Fibroblast of gingiva (primary cell): ENCODE measurements around the gene WDHD1.

Experiments used
- DNase-seq: peaks from one replicate; pipeline ENCODE4 v3.0.0-alpha.2; 2011; ENCODE audit warnings: low read depth

The WDHD1 gene, protein sequence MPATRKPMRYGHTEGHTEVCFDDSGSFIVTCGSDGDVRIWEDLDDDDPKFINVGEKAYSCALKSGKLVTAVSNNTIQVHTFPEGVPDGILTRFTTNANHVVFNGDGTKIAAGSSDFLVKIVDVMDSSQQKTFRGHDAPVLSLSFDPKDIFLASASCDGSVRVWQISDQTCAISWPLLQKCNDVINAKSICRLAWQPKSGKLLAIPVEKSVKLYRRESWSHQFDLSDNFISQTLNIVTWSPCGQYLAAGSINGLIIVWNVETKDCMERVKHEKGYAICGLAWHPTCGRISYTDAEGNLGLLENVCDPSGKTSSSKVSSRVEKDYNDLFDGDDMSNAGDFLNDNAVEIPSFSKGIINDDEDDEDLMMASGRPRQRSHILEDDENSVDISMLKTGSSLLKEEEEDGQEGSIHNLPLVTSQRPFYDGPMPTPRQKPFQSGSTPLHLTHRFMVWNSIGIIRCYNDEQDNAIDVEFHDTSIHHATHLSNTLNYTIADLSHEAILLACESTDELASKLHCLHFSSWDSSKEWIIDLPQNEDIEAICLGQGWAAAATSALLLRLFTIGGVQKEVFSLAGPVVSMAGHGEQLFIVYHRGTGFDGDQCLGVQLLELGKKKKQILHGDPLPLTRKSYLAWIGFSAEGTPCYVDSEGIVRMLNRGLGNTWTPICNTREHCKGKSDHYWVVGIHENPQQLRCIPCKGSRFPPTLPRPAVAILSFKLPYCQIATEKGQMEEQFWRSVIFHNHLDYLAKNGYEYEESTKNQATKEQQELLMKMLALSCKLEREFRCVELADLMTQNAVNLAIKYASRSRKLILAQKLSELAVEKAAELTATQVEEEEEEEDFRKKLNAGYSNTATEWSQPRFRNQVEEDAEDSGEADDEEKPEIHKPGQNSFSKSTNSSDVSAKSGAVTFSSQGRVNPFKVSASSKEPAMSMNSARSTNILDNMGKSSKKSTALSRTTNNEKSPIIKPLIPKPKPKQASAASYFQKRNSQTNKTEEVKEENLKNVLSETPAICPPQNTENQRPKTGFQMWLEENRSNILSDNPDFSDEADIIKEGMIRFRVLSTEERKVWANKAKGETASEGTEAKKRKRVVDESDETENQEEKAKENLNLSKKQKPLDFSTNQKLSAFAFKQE

DNA sequence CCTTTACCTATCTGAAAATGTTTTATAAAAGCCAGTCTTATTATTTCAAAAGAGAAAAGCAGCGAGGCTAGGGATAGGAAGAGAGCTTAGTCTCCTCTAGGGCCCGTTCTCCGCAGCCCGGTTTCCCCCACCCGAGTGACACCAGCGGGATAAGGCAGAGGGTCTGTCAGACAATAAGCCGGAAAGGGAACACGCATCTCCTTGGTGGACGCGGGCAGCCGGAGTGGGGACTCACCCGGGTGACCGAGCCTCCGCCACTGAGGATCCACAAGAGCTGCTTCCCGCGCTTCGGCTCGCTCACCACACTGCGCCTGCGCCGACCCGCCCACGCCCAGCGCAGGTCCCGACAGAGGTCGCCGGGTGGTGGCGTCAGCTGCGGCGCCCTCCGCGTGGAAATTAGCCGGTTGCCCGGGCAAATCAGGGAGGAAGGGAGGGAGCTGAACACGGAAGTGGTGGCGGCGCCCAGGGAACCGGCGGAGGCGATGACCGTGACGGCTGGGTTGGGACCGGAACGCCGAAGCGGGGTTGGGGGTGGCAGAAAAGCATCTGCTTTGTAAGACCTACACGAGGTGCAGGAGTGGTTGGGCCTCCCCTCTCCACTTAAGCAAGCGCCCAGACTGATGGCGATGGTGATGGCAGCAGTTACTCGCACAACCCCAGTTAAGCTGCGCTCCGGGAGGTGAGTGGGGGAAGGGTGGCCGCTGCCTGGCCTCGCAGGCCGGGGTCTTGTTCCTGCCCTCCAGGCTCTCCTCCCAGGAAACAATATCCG lies at the start of gene WDHD1, which contains the start of gene SOCS4:
WDHD1 (minus strand) TSS at position 307 of the 769 bp plus-strand sequence. CDS start 312 bp downstream, outside the sequence.
SOCS4 (plus strand) TSS at position 444 of the 769 bp plus-strand sequence. CDS start 15,806 bp downstream, outside the sequence.
- DNase-seq, result peak; percentile 90

DNA sequence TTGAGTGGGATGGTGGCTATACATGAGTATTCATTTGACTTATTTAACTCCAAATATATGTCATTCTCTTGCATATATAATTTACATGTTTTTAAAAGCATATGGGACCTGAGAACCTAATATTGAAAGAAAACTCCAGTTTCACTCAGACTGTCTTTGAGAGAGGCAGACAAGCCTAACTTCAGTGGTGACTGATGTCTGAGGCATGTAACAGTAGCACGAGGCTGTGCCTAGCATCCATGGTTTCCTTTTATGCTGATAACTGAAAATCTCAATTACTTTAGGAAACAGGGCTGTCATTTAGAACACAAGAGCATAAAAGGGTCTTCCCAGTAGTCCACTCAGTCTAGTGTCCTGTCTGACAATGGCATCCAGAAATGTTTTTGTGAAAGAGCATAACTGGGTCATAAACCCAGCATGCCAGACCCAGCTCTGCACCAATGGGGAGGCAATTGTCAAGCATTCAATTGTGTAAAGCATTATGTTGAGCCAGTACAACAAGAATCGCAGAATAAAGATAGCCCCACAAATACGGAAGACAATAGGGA lies 48.8 kb upstream of the WDHD1 start:
- DNase-seq, result no peak

DNA sequence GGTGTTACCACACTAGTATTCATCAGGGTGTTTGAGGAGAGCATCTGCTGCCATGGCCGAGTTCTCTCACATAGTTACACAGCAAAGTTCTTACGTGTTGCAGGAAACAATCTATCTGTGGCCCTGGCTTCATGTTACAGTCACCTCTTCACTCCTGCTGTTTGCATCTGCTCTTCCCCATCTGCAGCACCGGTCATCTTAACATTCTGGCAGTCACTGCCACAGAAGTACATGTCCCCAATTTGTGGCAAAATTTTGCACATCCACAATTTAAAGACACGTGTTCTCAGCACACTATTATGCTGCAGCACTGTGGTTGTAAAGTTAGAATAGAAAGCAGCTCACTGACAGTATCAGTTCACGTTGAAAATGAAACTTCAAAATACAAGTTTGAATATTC lies 47.8 kb upstream of the WDHD1 start:
- DNase-seq, result no peak

DNA sequence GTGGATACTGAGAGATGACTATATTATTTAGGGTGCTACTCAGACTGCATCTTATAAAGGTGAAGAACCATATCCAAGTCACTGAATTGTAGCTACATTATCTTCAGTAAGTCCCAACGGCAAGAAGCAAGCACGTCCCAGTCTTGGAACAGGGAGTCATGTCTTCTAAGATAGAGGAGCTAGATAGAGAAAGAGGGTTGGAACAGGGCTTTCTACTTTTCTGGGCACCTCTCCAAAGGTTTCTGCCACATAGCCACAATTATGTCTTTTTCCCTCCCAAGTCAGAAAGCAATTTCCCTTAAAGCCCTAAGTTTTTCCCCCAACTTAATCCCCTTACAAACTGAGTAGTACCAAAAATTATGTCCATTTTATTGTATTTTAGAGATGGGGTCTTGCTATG lies 47.0 kb upstream of the WDHD1 start:
- peak; percentile 38 for DNase-seq

DNA sequence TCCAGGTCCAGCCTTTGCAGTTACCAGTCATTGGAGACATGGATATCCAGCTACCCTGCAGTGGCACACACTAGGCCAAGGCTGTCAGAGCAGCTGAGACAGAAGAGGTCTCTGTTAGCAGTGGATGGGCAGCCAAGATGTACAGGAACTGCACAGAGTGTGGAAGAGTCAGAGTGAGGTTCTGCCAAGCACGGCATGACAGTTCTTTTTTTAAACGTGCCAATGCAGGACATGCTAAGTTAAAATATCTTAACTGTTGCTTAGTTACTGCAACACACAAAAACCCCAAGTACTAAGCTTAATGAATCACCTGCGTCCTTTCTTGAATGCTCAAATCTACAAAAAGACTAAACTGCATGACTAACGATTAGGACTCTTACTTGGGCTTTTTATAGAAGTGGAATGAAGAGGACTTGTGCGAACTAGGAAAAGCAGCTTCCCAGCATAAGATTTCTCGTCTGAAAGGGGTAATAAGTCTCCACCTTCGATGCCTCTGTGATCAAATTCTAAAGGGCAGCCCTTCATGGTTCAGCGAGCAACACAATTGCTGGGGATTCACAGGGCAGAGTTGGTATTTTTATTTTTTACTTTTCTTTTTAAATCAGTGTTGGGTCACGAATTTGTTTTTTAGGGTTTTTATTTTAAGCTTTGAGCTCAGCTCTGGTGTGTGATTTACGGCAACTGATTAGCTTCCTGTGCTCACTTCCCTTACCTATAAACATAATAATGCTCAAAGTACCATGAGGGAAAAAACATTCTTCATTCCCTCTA lies 45.2 kb upstream of the WDHD1 start:
- DNase-seq, result peak; percentile 75

DNA sequence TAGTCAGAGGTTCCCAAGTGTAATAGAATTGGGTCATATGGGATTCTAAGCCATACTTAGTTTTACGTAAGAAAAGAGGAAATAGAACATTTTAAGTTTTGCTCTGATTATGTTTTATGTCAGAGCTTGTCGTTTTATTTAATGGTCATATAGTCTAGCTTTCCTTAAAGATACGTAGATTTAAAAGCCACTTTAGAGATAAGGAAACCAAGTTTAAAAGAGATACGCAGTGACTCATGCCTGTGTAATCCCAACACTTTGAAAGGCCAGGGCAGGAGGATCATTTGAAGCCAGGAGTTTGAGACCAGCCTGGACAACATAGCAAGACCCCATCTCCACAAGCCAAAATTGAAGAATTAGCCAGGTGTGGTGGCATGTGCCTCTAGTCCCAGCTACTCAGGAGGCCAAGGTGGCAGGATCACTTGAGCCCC lies 44.1 kb upstream of the WDHD1 start:
- DNase-seq, result no peak

DNA sequence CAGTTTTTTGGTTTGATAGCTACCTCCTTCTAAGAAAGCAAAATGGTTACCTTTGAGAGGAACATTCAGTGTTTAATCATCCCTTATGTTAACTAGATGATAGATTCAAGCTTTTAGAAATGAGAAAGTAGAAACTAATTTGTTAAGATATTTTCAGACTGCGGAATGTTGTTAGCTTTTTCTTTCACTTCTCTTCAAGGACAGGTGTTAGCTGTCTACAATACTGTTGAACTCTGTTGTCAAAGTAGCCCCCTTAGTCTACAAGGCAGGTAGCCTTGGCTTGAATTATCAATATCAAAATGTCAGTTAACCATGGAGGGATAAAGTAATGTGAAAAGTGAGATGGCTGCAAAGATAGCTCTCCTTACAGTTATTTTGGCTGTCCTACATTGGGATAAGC lies 39.3 kb upstream of the WDHD1 start:
- DNase-seq, result no peak

DNA sequence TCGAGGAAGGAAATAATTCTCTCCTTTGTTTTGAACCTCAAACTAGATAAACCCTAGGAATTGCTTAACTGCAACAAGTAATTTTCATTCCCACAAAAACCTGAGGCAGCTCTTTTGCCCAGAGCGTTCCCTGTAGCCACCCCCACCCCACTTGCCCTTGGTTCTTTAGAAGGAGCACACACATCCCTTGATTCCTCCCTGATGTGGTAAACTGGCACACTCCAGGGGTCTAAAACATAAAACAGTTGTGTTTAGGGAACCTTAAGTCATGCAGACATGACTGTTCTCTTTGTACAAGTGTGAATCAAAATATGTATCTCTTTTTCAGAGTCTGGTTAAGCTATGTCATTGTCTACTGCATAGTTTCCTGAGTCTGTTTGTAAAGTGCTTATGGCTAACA lies 38.5 kb upstream of the WDHD1 start:
- DNase-seq, result peak; percentile 39

DNA sequence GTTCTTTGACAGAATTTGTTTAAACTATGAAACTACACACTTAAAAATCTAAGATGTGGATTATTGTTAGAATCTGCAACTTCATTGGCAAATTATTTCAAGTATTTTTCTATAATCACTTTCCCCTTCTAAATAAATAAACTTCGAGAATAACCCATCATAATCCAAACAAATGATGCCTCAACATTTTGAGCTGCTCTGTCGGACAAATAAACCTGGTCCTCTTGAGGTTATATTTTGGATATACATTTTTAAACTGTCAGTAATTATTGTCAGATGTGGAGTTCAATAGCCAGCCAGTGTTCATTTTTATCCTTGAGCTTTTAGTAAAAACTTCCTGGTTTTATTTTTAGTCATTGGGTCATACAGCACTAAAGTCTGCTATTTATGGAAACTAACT lies 38.0 kb upstream of the WDHD1 start:
- peak; percentile 57 for DNase-seq

DNA sequence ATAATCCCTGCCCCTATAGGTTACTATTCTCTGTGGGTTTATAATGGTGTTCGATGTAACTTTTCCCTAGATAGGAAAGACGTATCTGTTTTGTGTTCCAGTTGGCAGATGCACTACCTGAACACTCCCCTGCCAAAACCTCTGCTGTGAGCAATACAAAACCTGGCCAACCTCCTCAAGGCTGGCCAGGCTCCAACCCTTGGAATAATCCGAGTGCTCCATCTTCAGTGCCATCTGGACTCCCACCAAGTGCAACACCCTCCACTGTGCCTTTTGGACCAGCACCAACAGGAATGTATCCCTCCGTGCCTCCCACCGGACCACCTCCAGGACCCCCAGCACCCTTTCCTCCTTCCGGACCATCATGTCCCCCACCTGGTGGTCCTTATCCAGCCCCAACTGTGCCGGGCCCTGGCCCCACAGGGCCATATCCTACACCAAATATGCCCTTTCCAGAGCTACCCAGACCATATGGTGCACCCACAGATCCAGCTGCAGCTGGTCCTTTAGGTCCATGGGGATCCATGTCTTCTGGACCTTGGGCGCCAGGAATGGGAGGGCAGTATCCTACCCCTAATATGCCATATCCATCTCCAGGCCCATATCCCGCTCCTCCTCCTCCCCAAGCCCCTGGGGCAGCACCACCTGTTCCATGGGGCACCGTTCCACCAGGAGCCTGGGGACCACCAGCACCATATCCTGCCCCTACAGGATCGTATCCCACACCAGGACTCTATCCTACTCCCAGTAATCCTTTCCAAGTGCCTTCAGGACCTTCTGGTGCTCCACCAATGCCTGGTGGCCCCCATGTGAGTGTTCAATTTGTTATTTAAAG lies 35.8 kb upstream of the WDHD1 start:
- no peak for DNase-seq

DNA sequence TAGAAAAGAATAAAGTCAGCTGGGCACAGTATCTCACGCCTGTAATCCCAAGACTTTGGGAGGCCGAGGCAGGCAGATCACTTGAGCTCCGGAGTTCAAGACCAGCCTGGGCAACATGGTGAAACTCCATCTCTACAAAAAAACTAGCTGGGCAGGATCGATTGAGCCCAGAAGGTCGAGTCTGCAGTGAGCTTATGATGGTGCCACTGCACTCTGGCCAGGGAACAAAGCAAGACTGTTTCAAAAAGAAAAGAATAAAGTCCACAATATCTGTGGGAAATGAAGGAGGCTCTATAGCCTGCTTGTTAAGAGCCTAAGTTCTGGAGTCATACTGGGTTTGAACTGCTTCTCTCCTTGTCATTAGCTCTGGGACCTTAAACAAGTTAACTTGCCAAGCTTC lies 32.4 kb upstream of the WDHD1 start:
- DNase-seq, result no peak

DNA sequence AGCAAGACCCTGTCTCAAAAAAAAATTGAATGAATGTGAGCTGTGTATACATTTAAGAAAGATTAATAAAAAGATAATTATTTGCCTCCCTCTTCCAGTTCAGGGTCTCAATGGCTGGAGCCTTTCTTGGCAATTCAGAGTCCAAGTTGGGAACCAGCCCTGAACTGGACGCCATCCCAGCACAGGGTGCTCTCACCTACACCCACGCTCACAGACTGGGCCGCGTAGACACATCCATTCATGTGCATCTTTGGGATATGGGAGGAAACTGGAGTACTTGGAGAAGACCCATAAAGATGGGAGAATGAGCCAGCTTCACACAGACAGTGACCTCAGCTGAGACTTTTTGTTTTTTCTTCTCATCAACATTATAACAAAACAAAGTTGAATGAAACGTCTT lies 31.0 kb upstream of the WDHD1 start:
- no peak for DNase-seq

DNA sequence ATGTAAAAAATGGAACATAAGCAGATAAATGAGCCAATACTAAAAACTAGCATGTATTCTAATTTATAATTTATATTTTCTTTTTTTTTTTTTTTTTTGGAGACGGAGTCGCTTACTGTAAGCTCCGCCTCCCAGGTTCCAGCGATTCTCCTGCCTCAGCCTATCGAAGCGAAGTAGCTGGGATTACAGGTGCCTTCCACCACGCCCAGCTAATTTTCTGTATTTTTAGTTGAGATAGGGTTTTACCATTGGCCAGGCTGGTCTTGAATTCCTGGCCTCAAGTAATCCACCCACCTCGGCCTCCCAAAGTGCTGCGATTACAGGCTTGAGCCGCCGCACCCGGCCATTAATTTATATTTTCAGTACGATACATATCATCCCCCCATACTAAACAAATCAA lies 27.2 kb upstream of the WDHD1 start:
- no peak for DNase-seq

DNA sequence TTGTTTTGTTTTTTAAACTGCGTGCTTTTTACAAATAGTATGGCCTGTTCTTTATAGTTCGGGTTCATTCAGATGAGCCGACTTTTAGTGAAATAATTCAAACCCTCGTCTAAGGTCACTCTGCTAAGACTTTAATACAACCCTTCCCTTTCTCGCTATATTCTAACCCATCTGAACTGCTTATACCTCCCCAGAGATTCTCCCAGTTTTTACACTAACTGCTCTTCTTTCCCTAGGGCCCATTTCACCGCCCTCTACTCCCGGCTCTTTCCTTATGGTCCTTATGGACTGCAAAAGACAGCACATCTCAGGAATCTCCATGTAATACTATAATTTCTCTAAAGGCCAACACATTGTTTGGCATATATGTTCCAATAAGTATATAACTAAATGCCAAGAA lies 26.6 kb upstream of the WDHD1 start:
- DNase-seq, result no peak

DNA sequence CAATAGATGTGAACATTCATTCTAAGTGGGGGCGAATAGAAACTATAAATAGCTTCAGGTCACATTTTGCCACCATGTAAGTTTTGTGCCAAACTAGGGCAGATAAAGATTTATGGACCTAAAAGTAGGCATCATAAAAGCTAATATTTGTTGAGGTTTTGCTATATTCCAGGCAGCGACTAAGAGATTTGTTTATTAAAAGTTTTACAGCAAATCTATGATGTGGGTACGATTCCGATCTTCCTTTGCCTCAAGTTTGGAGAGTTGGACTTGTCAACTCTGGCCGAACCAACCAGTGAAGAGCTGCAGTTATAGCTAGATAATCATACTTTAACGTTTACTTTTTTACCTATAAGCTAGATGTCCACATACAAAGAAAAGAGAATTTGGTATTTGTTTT lies 26.1 kb upstream of the WDHD1 start:
- no peak for DNase-seq

DNA sequence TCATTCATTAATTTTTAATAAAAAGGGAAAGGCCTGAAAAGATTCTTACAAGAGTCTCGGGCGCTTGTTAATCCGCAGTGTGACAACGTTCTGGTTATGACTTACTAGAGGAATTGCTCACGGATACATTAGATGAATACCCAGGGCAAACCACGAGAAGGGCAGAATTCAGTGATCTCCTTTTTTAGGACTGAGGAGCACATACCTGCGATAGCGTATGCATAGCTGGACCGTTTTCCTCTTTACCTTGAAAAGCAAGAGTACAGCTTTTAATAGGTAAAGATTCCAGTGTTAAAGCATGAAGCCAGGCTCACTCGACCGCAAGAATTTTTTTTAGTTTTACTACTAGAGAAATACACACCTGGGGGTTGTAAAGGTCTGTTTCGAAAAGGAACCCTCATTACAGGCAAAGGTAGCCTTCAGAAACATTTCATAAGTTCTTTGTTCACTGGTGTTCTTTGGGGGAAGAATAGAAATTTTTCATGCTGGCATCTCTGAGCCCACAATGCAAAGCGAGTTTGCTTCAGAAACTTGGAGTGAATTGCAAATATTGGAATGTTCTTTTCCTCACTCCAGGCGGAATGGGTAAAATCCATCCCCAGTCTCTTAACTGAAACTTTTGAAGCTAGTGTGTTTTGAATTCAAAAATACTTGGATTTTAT lies 25.5 kb upstream of the WDHD1 start:
- DNase-seq, result peak; percentile 37

DNA sequence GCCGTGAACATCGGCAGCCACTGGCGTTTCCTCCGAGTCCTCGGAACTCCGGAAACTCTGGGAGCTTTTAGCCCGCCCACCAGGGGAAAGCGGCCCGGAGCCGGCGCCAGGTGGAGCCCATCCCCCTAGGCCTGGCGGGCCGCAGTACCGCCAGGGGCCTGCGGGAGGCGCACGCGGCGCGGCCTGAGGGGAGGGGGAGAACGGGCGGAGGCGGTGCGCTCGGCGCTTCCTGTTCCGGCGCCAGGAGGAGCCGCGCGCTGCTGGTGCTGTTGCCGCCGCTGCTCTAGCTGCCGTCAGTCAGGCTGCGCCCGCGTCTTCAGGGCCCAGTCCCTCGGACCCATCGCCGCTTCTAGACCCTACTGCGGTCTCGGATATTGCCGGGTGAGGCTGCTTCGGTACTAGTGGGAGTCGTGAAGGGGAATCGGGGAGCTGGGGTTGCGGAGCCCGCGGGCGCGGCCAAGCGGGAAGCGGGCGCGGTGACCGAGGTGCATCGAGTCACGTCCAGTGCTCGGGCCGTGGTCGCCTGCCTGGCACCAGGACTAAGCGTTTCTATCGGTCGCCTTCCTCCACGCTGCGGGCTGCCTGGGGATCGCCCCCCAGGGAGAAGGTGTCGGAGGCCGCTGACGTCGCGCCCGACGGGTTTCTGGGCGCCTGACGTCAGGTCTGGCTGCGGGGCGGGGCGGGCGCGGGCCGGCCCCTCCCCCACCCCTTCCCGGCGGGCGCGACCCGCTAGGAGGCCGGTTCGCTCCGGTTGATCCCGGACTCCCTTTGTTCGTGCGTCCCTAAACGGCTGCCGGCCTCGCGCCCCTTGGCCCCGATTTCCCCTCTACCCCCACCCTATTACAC lies 24.7 kb upstream of the WDHD1 start, which contains the start of gene MAPK1IP1L:
MAPK1IP1L (plus strand) TSS at position 225 of the 846 bp plus-strand sequence. CDS start 10,037 bp downstream, outside the sequence.
- DNase-seq, result peak; percentile 90

DNA sequence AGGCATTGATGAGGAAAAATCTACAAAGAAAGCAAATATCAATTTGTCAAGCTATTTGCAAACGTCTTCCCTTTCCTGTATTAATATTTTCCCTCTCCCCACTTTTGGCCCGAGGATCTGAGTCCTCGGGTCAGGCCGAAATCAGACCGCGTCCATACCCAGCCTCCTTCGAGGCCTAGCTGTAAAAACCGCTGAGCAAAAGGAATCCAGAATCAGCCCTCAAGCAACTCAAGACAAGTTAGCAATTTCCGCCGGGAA lies 24.2 kb upstream of the WDHD1 start:
- no peak for DNase-seq
